ENCODE results near the gene MYRIP.

- TF ChIP-seq CTCF (IDR thresholded peaks at IDR 0.05), result no peak
- TF ChIP-seq POLR2A (IDR thresholded peaks at IDR 0.05), result no peak
Observed at GRCh38 chr3:39910135-39910534, 100.7 kb downstream of the MYRIP start.

Data from thyroid gland (tissue), 4 donors.